Activated naive CD8-positive, alpha-beta T cell treated with anti-CD3 and anti-CD28 coated beads, Interleukin-2, amount 50 U/mL, for 16 hours (primary cell): Measurements from ENCODE around the gene DDX49.
"Not testable (repeated sequence)": the region's sequence is repeated elsewhere in the genome, so short reads cannot be mapped to it uniquely, and the experiment has no call there.

Source experiments
- DNase-seq: peaks from one replicate; pipeline ENCODE4 v3.0.0-alpha.2; 2020; ENCODE audit warnings: low read depth, low spot score

The DDX49 gene

DNA sequence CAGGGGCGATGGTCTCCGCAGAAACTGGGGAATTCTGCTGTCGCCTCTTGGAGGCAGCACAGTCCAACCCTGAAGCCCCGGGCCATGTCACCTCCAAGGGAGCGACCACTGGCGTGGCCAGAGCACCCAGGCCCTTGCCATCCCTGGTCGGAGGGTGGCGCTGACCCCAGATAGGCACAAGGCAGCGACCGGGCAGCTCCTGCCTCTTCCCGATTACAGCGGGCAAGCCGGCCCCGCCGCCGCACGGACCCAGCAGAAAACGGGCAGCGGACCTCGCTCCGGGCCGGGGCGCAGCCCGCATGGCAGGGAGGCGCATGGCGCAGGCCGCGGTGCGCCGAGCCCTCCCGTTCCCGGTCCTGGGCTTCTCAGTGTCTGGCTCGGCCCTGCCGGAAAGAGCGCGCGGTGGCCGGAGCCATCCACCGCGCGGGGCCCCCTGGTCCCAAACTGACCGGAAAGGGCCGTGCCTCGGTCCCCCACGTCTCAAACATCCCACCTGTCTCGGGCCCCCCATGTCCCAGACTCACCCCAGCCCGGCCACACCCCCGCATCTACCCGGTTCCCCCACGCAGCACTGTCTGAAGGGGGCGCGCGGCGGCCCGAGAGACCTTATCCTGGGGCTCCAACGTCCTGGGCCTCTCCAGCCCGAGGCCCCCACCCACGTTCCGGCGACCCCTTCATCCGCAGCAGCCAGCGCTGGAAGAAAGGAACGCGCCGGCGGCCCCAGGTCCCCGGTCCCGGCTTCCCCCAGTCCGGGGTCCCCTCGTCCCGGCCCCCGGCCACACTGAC is 24.3 kb upstream of the DDX49 start:
- no peak for DNase-seq

DNA sequence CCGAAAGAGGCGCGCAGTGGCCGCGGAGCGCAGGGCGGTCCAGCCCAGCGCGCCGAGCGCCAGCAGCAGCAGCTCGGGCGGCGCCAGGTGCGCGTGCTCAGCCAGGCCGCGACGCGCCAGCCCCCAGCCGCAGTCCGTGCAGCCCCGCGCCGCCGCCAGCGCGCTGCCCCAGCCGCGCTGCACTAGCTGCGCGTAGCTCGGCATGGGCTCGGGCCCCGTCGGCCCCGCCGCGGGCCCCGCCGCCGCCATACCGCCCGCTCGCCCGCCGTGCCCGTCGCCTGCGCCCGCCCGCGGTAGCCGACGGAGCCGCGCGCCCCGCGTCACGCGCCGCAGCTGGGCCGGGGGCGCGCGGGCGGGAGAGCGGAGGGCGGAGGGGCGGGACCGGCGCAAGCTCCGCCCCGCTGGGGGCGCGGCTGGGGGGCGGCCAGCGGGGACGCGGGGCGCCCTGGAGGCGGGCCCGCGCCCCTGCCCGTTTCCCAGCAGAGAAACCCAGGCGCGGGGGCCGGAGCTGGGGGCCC is 23.6 kb upstream of the DDX49 start, which contains the start of gene CERS1:
Gene CERS1, minus strand, starts transcription at position 335 of the 518 bp plus-strand sequence. Its CDS starts 86 bp downstream, at position 249.
- DNase-seq: no peak

DNA sequence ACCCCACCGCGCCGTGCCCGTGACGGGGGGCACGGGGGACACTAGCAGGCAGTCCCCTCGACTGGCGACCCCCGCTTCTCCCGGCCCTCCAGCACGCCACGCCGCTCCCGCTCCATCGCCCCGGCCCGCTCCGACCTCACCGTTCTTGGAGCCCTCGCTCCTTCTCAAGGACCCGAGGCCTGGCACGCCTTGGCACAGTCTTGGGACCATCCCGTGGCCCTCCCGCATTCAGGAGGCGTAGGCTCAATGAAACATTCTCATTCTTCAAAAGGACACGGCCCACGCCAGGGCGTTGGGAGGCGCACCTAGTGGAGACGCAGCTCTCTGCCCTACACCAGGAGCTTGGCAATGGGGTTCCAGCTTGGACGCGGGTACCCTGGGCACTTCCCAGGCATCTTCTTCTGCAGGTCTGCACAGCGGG is 23.1 kb upstream of the DDX49 start:
- no peak for DNase-seq

DNA sequence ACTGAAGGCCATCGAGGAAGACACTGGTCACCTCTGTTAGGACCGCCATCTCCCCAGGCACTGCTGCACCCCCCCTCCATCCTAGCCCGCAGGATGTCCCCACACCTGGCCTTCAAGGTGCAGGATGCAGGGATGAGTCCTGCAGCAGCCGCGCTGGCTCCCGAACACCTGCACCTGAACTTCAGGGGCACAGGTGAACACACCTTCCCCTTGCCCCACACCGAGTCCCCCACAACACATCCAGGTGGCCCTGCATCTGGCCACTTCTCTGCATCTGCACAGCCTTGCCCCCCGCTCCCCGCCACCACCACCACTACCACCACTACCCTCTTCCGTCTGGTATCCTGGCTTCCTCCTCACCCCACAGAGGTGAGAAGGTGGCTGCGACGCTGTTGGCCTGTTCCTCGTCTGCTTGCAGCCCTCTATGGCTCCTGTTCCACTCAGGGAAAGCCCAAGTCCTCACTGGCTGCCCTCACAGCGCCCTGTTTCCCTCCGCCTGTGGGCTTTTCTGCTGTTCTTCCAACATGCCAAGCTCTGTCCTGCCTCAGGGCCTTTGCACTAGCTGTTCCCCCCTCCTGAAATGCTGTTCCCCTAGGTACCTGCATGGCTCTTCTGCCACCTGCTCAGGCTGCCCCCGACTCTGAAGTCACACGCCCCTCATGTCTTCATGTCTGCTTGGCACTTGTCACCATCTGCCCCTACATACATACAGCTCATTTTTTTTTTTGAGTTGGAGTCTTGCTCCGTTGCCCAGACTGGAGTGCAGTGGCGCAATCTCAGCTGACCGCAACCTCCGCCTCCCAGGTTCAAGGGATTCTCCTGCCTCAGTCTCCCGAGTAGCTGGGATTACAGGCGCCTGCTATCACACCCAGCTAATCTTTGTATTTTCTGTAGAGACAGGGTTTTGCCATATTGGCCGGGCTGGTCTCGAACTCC is 22.2 kb upstream of the DDX49 start:
- no peak for DNase-seq

DNA sequence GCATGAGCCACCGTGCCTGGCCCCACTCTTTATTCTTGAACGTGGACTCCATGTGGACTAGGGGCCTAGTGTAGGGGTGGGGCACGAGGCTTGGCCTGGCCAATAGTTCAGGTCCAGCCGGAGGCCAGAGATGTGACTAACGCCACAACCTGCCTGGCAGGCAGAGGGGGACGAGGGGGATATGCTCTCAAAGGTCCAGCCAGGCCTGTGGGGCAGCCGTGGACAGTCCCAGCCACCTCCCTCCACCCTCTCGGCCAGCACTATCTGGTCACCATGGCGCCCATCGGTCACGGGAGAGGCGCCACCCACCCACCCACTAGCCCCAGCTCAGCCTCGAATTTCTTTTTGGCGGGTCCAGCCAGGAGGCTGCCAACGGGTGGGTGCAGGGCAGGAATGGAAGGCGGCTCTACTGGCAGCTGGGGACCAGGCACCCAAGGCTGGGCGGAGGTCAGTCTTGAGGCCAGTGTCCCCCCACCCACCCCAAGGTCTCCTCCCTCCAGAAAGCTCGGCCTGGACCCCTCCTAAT is 21.4 kb upstream of the DDX49 start:
- no peak for DNase-seq

DNA sequence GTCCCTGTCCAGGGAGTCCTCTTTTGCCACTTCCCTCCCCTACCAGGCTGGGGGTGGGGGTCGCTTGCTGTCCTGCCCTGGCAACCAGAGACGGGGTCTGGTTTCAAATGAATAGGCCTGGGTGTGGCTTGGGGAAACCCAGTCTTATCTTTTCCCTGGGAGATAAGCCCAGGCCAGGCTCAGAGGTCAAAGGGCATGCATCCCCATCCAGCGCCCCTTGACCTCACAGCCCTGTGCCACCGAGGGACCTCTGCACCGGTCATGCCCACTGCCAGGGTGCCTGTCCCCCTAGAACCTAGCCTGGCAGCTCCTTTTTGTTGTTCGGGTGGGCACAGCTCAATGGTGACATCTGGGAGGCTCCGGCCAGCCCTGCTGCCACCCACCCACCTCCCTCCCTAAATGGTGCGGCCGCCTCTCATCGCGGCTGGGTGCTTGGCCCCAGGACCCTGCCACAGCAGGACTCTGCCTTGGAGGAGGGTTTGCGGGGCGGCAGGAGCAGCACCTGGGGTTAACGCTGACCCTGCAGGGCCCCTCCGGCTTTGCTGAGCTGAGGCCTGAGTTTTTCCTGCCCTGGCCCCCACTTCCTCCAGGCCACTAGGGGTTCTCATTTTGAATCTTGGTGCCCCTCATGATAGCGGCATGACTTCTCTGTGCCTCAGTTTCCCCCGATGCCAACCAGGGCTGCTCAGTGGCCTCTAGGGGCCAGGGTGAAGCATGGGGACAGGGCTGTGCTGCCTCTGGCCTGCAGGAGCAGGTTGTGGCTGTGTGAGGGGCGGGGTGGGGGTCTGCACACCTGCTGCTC is 20.7 kb upstream of the DDX49 start:
- no peak for DNase-seq

DNA sequence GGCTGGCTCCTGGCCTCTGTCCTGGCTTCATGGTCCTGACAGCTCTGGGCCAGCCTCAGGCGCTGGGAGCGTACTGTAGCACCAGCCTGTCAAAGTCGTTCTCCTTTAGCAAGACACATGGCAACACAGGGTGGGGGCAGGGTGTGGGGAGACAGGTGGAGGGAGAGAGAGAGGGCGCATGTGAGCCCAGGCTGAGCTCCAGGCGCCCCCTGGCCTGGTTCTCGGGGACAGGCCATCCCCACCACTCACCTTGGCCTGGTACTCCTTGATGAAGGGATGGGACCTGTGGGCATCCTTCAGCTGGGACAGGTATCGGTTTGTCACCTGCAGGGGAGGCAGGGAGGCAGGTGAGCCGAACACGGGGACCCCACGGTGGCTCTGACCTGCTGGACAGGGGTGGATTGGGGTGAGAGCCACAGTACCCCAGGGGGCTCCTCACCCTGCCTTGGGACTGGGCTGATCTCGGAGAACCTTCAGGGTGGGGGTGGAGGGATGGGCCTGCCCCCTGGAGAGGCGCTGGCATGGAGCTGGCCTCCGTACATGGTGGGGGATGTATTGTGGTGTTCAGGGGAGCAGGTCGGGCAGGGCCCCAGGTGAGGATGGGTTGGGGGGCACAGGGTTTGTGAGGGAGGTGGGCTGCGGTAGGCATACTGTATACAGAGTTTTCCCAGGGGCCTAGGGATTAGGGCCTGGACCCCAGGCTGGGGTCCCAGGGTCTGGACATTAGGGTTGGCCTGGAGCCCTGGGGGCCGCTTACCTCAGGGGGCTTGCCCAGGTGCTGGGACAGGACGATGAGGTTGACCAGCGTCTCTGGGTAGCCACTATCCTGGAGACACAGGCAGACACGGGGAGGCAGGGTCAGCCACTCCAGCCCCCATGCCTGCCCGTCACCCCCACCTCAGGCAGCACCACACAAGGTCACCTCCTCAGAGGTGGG is 19.6 kb upstream of the DDX49 start:
- DNase-seq: no peak

DNA sequence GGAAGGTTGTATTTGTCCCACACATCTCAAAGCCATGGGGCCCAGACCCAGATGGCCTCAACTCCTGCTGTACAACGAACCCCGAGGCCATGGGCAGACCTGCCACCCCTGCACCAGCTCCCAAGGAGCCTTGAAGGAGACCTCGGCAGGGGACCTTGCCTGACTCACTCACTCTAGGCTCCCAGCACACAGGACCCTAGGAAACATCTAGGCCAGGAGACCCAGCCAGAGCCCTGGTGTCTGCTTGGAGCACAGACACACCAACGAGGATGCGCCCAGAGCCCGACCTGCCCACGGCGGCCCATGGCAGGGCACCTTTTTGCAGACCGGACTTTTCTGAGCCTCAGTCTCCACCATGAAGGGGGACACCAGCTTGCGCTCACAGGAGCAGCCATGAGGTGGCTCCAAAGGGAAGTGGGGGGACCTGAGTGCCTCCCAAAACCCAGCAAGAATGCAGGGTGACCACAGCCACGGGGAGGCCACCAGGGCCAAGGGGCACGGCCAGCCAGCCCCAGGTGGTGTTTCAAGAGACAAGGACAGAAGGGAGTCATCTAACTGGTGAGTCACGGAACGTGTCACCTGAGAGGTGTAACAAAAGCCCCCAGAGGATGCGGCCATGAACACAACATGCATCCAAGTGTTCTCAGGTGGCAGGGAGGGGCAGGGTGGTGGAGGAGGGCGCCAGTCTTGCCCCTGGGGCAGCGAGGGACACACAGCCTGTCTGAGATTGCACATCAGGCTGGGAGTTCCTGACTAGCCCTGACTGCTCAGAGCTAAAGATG is 18.6 kb upstream of the DDX49 start:
- no peak for DNase-seq

DNA sequence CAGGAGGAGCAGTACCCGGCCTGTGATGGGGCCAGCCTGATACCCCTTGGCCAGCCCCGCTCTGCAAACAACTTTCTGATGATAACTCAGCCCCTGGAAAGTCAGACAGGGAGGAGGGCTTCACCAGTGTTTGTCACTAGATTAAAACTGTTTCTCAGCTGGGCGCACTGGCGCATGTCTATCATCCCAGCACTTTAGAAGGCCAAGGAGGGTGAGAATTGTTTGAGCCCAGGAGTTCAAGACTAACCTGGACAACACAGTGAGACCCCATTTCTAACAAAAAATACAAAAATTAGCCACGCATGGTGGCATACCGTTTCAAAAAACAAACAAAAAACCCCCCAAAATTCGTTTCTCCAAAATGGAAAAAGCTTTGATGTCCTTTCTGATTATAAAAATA is 18.0 kb upstream of the DDX49 start:
- no peak for DNase-seq

DNA sequence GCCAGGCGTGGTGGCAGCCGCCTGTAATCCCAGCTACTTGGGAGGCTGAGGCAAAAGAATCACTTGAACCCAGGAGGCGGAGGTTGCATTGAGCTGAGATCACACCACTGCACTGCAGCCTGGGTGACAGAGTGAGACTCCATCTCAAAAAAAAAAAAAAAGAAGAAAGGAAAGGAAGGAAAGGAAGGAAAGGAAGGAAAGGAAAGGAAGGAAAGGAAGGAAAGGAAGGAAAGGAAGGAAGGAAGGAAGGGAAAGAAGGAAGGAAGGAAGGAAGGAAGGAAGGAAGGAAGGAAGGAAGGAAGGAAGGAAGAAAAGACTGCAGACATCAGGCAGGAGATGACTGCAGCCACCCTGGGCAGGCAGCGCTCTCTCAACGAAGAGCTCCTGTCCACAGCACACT is 17.0 kb upstream of the DDX49 start:
- not testable (repeated sequence) for DNase-seq

DNA sequence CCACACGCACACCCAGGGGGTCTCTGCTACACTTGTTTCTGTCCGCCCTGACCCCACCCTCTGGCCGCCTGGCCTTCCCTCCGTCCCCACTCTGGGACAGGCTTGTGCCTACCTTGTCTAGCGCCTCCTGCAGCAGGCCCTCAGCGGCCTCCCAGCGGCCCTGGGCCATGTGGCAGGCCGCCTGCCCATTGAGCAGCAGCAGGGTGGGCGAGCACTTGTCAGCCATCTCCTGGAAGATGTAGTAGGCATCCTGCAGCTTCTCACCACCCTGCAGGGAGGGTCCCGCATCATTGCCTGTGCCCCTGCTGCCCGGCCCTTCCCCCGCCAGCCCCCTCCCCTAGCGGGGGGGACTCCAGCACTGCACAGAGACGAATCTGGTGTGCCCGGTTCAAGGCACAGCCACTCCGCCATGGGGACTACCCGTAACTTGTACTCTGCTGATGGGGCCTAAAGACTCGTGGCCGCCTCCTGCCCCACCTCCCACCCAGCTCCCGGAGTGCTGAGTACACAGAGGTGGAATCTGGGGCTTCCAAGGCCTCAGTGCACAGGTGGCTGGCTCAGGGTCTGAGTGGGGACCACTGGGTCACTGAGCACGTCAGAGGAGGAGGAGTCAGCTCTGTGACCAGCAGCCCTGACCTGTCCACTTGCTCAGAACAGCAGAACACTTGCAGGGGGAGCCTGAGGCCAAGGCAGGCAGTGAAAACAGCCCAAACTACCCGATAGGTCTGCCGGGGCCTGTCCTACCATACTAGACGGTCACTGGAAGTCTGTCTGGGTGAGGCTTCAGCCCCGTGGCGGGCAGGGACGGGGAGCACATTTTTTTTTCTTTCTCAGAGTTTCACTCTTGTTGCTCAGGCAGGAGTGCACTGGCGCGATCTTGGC is 16.1 kb upstream of the DDX49 start:
- DNase-seq: no peak

DNA sequence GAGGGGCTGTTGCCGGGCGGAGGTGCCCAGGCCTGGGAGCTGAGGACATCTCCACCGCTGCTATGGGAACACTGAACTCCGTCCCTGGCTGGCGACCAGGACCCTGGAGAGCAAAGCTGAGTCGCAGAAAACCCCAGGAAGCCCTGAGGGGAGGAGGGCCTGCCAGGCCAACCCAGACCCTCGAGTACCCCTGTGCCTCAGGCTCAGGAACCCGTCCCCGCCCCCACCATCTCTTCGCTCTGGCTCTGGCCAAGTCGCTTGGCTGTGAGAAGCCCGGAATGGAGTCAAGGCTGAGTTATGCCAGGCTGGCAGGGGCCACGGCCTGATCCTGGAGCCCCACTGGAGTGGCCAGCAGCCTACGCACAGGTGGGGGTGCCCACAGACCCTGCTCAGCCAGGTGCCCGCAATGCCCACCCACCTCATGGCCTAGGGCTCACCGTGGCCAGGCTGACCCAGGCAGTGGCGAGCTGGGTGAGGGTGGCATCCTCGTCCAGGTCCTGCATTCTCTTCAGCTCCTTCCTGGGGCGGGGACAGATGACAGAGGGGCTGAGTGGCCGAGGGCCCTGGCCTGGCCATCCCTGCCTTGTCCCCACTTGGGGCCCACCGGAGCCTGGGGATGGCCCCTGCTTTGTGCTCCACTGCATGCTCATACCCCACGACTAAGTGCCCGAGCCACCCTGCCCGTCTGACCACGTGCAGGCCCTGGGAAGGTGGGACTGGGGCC is 15.0 kb upstream of the DDX49 start:
- DNase-seq: no peak

DNA sequence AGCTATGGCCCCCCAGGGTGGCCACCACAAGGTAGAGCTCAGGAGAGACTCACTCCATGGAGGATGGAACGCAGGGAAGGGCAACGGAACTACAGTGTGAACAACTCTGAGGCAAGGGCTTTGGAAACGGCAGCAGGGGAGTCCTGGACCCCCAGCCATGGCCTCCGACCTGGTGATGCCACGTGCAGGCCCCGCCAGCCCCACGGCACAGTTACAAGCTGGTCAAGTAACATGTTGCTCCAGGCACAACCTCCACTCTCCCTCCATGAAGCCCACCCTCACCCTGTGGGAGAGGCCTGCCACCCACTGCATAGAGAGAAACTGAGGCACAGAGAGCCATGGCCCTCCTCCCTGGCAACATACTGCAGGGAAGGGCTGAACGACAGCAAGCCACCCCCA is 14.5 kb upstream of the DDX49 start:
- no peak for DNase-seq

DNA sequence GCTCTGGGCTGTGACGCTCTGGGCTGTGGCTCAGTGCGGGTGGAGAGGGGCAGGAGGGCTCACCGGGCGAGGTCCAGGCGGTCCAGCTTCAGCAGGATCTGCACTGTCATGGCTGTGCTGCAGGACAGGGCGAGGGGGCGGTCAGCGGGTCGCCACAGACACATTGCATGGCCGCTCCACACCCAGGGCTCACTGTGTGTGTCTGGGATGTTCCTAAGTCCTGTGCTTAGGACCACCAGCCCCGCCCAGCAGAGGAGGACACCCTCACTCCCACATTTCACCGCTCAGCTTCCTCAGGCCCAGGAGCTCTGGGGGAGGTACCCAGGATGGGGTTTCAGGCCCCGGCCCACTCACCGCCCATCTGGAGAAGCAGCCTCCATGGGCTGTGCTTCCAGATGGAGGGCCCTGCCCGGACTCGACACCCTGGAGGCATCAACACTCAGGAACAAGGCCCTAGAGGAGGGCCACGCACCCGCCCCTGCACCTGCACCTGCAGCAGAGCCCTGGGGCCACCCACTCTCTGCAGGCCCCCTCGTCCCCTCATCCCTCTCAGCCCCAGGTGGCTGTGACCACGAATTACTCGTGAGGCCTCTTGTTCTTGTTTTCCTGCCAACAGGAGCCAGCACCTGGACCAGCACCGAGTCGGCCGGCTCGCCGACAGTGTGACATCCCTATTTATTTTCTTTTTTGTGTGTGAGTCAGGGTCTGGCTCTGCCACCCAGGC is 13.8 kb upstream of the DDX49 start:
- no peak for DNase-seq

DNA sequence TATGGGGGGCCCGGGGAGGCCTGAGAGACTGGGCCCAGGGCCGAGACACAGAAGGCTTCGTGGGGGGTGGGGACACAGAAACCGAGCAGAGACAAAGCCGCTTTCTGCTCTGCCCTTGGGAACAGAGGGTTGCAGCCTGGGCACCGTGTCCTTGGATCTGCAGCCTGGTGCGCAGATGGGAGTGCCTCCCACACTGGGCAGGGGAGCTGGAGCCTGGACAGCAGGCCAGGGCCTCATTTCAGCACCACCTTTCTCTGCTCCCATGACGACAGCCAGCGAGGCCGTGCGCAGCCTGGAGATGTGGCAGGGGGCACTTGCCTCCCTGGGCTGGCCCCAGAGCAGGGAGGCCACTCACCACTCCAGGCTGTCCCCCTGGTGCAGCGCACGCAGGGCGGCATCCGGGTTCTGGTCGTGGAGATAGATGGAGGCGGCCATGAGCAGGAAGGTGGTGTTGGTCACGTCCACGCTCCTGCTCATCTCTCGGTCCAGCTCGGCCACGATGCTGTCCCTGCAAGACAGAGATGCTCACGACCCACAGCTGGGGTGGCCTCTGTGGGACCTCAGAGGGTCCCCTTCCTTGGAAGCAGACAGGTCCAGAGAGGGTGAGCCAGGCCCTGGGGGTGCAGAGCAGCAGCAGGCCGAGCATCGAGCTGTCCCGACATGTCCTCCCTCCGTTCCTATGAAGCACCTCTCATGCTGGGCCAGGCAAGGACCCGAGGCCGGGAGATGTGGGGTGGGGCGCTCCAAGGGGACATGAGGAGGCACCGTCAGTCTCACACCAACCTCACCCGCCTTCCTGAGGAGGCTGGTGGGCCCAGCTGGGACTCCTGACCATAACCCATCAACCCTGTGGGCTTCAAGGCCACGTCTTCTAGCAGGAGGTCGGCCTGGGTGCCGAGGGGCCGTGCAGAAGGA is 12.7 kb upstream of the DDX49 start:
- no peak for DNase-seq
